HCT116 (cell line): ENCODE data around the gene BRINP2. TPM values are rescaled to one million over a fixed set of nuclear protein-coding genes. Genes with fewer than 3 reads are reported as not detected.
"Not testable (repeated sequence)": the region's sequence is repeated elsewhere in the genome, so short reads cannot be mapped to it uniquely, and the experiment has no call there.

Experiments
- ATAC-seq: fragments of 200-7000 bp; cut with Tn5 transposase; 2 replicates; pipeline ENCODE4 v1.9.1; 2020; ENCODE audit warnings: mild to moderate bottlenecking, moderate library complexity
- BruUV-seq: library from RNA; stranded (reverse); fragments of 400-500 nt; replicated peaks from 2 replicates; lab custom pipeline; 2021; lab: Mats Ljungman, UMichigan
- CTCF ChIA-PET: fragments of 300-600 bp; sonication (Branson Sonifier 250); formaldehyde crosslinking; loops from one replicate; lab custom pipeline; 2021; ENCODE audit warnings: antibody characterized with exemption; lab: Charles Lee
- POLR2A ChIA-PET: fragments of 300-600, 350-600 bp; sonication (Branson Sonifier 250); formaldehyde crosslinking; loops from one replicate; lab custom pipeline; 2021; ENCODE audit warnings: antibody characterized with exemption; lab: Charles Lee
- RAD21 ChIA-PET, 2 experiments: fragments of 300-600 bp; sonication (Branson Sonifier 250); formaldehyde crosslinking; loops; one replicate each; lab custom pipeline; 2023; ENCODE audit warnings: low total read pairs in 2 of 2; ENCODE audit not compliant: uncharacterized antibody in 2 of 2, unreplicated experiment in 2 of 2, low non-redundant PET in 1 of 2; lab: Charles Lee
- DNase-seq: peaks from one replicate; pipeline ENCODE4 v3.0.0-alpha.2; 2010; ENCODE audit warnings: low read depth, low spot score
- H2AFZ ChIP-seq: fragments of 200-600 bp; shearing (Covaris generic), sonication (generic); 2 replicates; pipeline ENCODE4 v1.6.1; 2017; ENCODE audit warnings: low read depth, mixed run types, mixed read lengths, antibody characterized with exemption, low read length; ENCODE audit not compliant: poor library complexity, severe bottlenecking
- H3K27ac ChIP-seq: 2 replicates; pipeline ENCODE4 v1.5.1; 2012; ENCODE audit warnings: low read depth, low read length
- H3K27me3 ChIP-seq: fragments of 200-600 bp; sonication (generic); 2 replicates; pipeline ENCODE4 v1.6.1; 2016; ENCODE audit warnings: mixed run types, low read length, mixed read lengths; ENCODE audit not compliant: insufficient read depth
- H3K36me3 ChIP-seq, 2 experiments: fragments of 200-500 bp in 1 of 2; fragments of 200-600 bp in 1 of 2; sonication (Bioruptor generic) in 1 of 2; sonication (generic) in 1 of 2; 2 replicates each; pipeline versions ENCODE4 v1.5.1 to v1.6.1; 2014 to 2016; ENCODE audit warnings: low read length in 2 of 2, inconsistent platforms in 1 of 2, mixed read lengths in 1 of 2, mixed run types in 1 of 2; ENCODE audit not compliant: insufficient read depth in 2 of 2, control insufficient read depth in 1 of 2
- H3K4me1 ChIP-seq, 2 experiments: fragments of 200-600 bp in 1 of 2; sonication (generic) in 1 of 2; 2 replicates each; pipeline versions ENCODE4 v1.5.1 to v1.6.1; 2012 to 2017; ENCODE audit warnings: low read length in 2 of 2, inconsistent platforms in 1 of 2, mild to moderate bottlenecking in 1 of 2, mixed read lengths in 1 of 2, mixed run types in 1 of 2, moderate library complexity in 1 of 2; ENCODE audit not compliant: insufficient read depth in 2 of 2, control insufficient read depth in 1 of 2
- H3K4me2 ChIP-seq: fragments of 200-600 bp; sonication (generic); 2 replicates; pipeline ENCODE4 v1.6.1; 2017; ENCODE audit warnings: mixed run types, low read length, mixed read lengths
- H3K4me3 ChIP-seq, 2 experiments: fragments of 200-600 bp in 1 of 2; sonication (generic) in 1 of 2; replicated peaks in 1 of 2; 2 replicates each; pipeline ENCODE4 v1.5.1; 2011 to 2016; ENCODE audit warnings: low read length in 2 of 2, control low read depth in 1 of 2, low read depth in 1 of 2, mild to moderate bottlenecking in 1 of 2, mixed read lengths in 1 of 2, mixed run types in 1 of 2
- H3K79me2 ChIP-seq: fragments of 200-600 bp; sonication (generic); 2 replicates; pipeline ENCODE4 v1.6.1; 2017; ENCODE audit warnings: mild to moderate bottlenecking, mixed run types, low read length, moderate library complexity, mixed read lengths; ENCODE audit not compliant: insufficient read depth
- H3K9ac ChIP-seq: fragments of 200-600 bp; sonication (generic); 2 replicates; pipeline ENCODE4 v1.6.1; 2016; ENCODE audit warnings: low read length, mixed read lengths
- H3K9me2 ChIP-seq: fragments of 200-600 bp; sonication (generic), shearing (Covaris generic); 2 replicates; pipeline ENCODE4 v1.6.1; 2017; ENCODE audit warnings: mixed run types, mild to moderate bottlenecking, moderate library complexity; ENCODE audit not compliant: insufficient read depth
- H3K9me3 ChIP-seq, 2 experiments: fragments of 200-500 bp in 1 of 2; fragments of 200-600 bp in 1 of 2; sonication (Bioruptor generic) in 1 of 2; sonication (generic) in 1 of 2; 2 replicates each; pipeline ENCODE4 v1.6.1; 2014 to 2017; ENCODE audit warnings: low read length in 2 of 2, mixed read lengths in 2 of 2, inconsistent platforms in 1 of 2, low read depth in 1 of 2, mild to moderate bottlenecking in 1 of 2, mixed run types in 1 of 2, moderate library complexity in 1 of 2; ENCODE audit not compliant: control insufficient read depth in 1 of 2, insufficient read depth in 1 of 2
- H4K20me1 ChIP-seq: fragments of 200-600 bp; sonication (generic), shearing (Covaris generic); 2 replicates; pipeline ENCODE4 v1.6.1; 2017; ENCODE audit warnings: mixed run types, mild to moderate bottlenecking, moderate library complexity; ENCODE audit not compliant: insufficient read depth
- ATF3 ChIP-seq: IDR thresholded peaks from 2 replicates; pipeline ENCODE4 v1.6.1; 2012
- CBX3 ChIP-seq: IDR thresholded peaks from 2 replicates; pipeline ENCODE4 v1.6.1; 2012; ENCODE audit warnings: low read depth
- EGR1 ChIP-seq: IDR thresholded peaks from 2 replicates; pipeline ENCODE4 v1.6.1; 2012; ENCODE audit warnings: low read depth
- ELF1 ChIP-seq: IDR thresholded peaks from 2 replicates; pipeline ENCODE4 v1.6.1; 2012; ENCODE audit warnings: low read depth, borderline replicate concordance
- EZH2 ChIP-seq: fragments of 200-600 bp; sonication (generic); IDR thresholded peaks from 2 replicates; pipeline ENCODE4 v1.6.1; 2017; ENCODE audit warnings: antibody characterized with exemption, mixed run types
- EZH2phosphoT487 ChIP-seq: fragments of 200-600 bp; IDR thresholded peaks from 2 replicates; pipeline ENCODE4 v1.6.1; 2018; ENCODE audit warnings: antibody characterized with exemption, borderline replicate concordance
- FOSL1 ChIP-seq: IDR thresholded peaks from 2 replicates; pipeline ENCODE4 v1.6.1; 2012; ENCODE audit warnings: low read depth
- JUND ChIP-seq: IDR thresholded peaks from 2 replicates; pipeline ENCODE4 v1.6.1; 2012
- POLR2A ChIP-seq: IDR thresholded peaks from 2 replicates; pipeline ENCODE4 v1.7.0; 2011; ENCODE audit warnings: borderline replicate concordance; ENCODE audit not compliant: insufficient read depth, insufficient read length; ENCODE audit errors: extremely low read depth
- POLR2AphosphoS5 ChIP-seq: IDR thresholded peaks from 2 replicates; pipeline ENCODE4 v1.6.1; 2011; ENCODE audit warnings: mild to moderate bottlenecking, low read depth, low read length, moderate library complexity
- RAD21 ChIP-seq: IDR thresholded peaks from 2 replicates; pipeline ENCODE4 v1.6.1; 2012; ENCODE audit warnings: low read depth, mild to moderate bottlenecking
- SIN3A ChIP-seq: IDR thresholded peaks from 2 replicates; pipeline ENCODE4 v1.6.1; 2012; ENCODE audit warnings: low read depth
- SP1 ChIP-seq: IDR thresholded peaks from 2 replicates; pipeline ENCODE4 v1.6.1; 2012; ENCODE audit warnings: low read depth
- SRF ChIP-seq: IDR thresholded peaks from 2 replicates; pipeline ENCODE4 v1.6.1; 2012; ENCODE audit warnings: low read depth
- TCF7L2 ChIP-seq: IDR thresholded peaks from 2 replicates; pipeline ENCODE4 v1.7.0; 2011; ENCODE audit warnings: borderline replicate concordance, inconsistent platforms; ENCODE audit not compliant: insufficient read depth, insufficient read length; ENCODE audit errors: extremely low read depth
- ZFX ChIP-seq: fragments of 450-650 bp; IDR thresholded peaks from 2 replicates; pipeline ENCODE4 v1.6.1; 2017
- ZNF274 ChIP-seq: fragments of 200-500 bp; sonication (Bioruptor generic); IDR thresholded peaks from 2 replicates; pipeline ENCODE4 v1.6.1; 2014; ENCODE audit warnings: mild to moderate bottlenecking, low read depth, low read length, inconsistent platforms
- intact Hi-C: fragments of 100-400 bp; cut with micrococcal nuclease; formaldehyde crosslinking; loops from 2 replicates; pipeline ENCODE4 v1.10.0; 2022
- total RNA-seq: library from RNA; stranded (reverse); gene quantifications from one replicate; pipeline ENCODE4 v1.2.1, GENCODE V29; 2021; ENCODE audit not compliant: unreplicated experiment
- TF ChIP-seq, protein P1 (sequence below): IDR thresholded peaks from 2 replicates; pipeline ENCODE4 v1.6.1; 2011; ENCODE audit warnings: mild to moderate bottlenecking, low read length, moderate library complexity; ENCODE audit not compliant: insufficient replicate concordance; ENCODE audit errors: extremely low read depth
- TF ChIP-seq, protein P2 (sequence below), 3 experiments: fragments of 200-600 bp in 1 of 3; sonication (generic) in 1 of 3; IDR thresholded peaks in 2 of 3; conservative IDR thresholded peaks in 1 of 3; 2 replicates each; pipeline ENCODE4 v1.5.1; 2012 to 2017; ENCODE audit warnings: low read depth in 2 of 3, low read length in 2 of 3, antibody characterized with exemption in 1 of 3, borderline replicate concordance in 1 of 3, control low read depth in 1 of 3, mild to moderate bottlenecking in 1 of 3, mixed read lengths in 1 of 3, mixed run types in 1 of 3, moderate library complexity in 1 of 3; ENCODE audit not compliant: insufficient read depth in 1 of 3

BRINP2 gene
- total RNA-seq, 1 experiment from 2014 or later = not detected

- CTCF ChIA-PET = no interaction called here
- Histone ChIP-seq H3K9me3 (no peaks in the 10 kb centered on the region), H3K36me3 (no peaks in the 10 kb centered on the region), H3K9me2 (no peaks in the 10 kb centered on the region)
- TF ChIP-seq CBX3 (no peak), ZFX (no peak), POLR2AphosphoS5 (no peak), JUND (no peak), SP1 (no peak), SIN3A (no peak), TCF7L2 (no peak), ATF3 (no peak), ZNF274 (no peak), ELF1 (no peak), FOSL1 (no peak), EZH2phosphoT487 (no peak), EZH2 (no peak), RAD21 (no peak), POLR2A (no peak), EGR1 (no peak), SRF (no peak)
- TF ChIP-seq, protein P1, sequence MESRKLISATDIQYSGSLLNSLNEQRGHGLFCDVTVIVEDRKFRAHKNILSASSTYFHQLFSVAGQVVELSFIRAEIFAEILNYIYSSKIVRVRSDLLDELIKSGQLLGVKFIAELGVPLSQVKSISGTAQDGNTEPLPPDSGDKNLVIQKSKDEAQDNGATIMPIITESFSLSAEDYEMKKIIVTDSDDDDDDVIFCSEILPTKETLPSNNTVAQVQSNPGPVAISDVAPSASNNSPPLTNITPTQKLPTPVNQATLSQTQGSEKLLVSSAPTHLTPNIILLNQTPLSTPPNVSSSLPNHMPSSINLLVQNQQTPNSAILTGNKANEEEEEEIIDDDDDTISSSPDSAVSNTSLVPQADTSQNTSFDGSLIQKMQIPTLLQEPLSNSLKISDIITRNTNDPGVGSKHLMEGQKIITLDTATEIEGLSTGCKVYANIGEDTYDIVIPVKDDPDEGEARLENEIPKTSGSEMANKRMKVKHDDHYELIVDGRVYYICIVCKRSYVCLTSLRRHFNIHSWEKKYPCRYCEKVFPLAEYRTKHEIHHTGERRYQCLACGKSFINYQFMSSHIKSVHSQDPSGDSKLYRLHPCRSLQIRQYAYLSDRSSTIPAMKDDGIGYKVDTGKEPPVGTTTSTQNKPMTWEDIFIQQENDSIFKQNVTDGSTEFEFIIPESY = no peak
- TF ChIP-seq, protein P2, sequence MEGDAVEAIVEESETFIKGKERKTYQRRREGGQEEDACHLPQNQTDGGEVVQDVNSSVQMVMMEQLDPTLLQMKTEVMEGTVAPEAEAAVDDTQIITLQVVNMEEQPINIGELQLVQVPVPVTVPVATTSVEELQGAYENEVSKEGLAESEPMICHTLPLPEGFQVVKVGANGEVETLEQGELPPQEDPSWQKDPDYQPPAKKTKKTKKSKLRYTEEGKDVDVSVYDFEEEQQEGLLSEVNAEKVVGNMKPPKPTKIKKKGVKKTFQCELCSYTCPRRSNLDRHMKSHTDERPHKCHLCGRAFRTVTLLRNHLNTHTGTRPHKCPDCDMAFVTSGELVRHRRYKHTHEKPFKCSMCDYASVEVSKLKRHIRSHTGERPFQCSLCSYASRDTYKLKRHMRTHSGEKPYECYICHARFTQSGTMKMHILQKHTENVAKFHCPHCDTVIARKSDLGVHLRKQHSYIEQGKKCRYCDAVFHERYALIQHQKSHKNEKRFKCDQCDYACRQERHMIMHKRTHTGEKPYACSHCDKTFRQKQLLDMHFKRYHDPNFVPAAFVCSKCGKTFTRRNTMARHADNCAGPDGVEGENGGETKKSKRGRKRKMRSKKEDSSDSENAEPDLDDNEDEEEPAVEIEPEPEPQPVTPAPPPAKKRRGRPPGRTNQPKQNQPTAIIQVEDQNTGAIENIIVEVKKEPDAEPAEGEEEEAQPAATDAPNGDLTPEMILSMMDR (IDR thresholded peaks at IDR 0.05 in 2 of 3, conservative IDR thresholded peaks at IDR 0.05 in 1 of 3; ENCODE audit: borderline replicate concordance in 1 of 3, insufficient read depth in 1 of 3, low read depth in 2 of 3, low read length in 2 of 3) = no peak
- TF ChIP-seq, all 23 proteins: peak for 0
- ChIA-PET RAD21 (no interaction called here), POLR2A (no interaction called here)
- intact Hi-C loops = no loop called here
- Histone ChIP-seq H3K27me3 (0 out of 2 replicates have a peak, but pooled peaks cover 6% of the 10 kb centered on the region), H3K79me2 (no peaks in the 10 kb centered on the region), H3K9ac (no peak overlapping the region), H2AFZ (no peak overlapping the region), H3K4me2 (no peak overlapping the region), H4K20me1 (no peaks in the 10 kb centered on the region), H3K27ac (no peak overlapping the region), H3K4me1 (0 out of 4 replicates have a peak, but pooled peaks cover 0 to 3% of the 10 kb centered on the region in 2 experiments), H3K4me3 (no peak overlapping the region)
- no peak for ATAC-seq
- BruUV-seq = no TSS peak
- no peak for DNase-seq
Measured at GRCh38 chr1:177315761-177316160, 145.0 kb downstream of the BRINP2 start.

GRCh38 chr1:177321434-177321833, 150.7 kb downstream of the BRINP2 start:
- BruUV-seq = not testable (repeated sequence)

More at GRCh38 chr1:177321434-177321833, 150.7 kb downstream of the BRINP2 start:
- H4K20me1 ChIP-seq, RAD21 ChIA-PET, H3K9me3 ChIP-seq, H3K27ac ChIP-seq, H3K4me2 ChIP-seq, POLR2A ChIA-PET, DNase-seq, H3K36me3 ChIP-seq, ATAC-seq, intact Hi-C loops, H3K27me3 ChIP-seq, H3K4me1 ChIP-seq, H3K79me2 ChIP-seq, H3K9ac ChIP-seq, H2AFZ ChIP-seq, H3K4me3 ChIP-seq, H3K9me2 ChIP-seq, CTCF ChIA-PET: not testable (repeated sequence)
